HepG2 (cell line): ENCODE measurements around the gene SYNE2. TPM values are rescaled to one million over a fixed set of nuclear protein-coding genes. Genes with fewer than 3 reads are reported as not detected.

Experiments
- ATAC-seq: fragments of 200-7000 bp; cut with Tn5 transposase; 3 replicates; pipeline ENCODE4 v1.9.1; 2020; ENCODE audit warnings: mild to moderate bottlenecking, moderate library complexity
- BruUV-seq: library from RNA; stranded (reverse); fragments of 400-500 nt; replicated peaks from 2 replicates; lab custom pipeline; 2021; lab: Mats Ljungman, UMichigan
- CTCF ChIA-PET: fragments of 300-600 bp; formaldehyde crosslinking; extraction: SDS; loops from one replicate; lab custom pipeline; 2021; ENCODE audit warnings: low total read pairs, inconsistent platforms, low intra/inter-chr PET ratio; lab: Yijun Ruan, JAX
- POLR2A ChIA-PET: fragments of 350-600 bp; sonication (Branson Sonifier 250); formaldehyde crosslinking; loops from one replicate; lab custom pipeline; 2020; ENCODE audit warnings: antibody characterized with exemption, inconsistent platforms; lab: Yijun Ruan, JAX
- DNase-seq: peaks from one replicate; pipeline ENCODE4 v3.0.0-alpha.2; 2015; ENCODE audit warnings: low spot score
- FAIRE-seq: peaks from 3 replicates; lab custom pipeline; 2011; peaks lifted over from hg19 to GRCh38; lab: Jason Lieb, UNC
- H2AFZ ChIP-seq: one replicate; pipeline ENCODE4 v1.6.1; 2011; ENCODE audit warnings: low read length, inconsistent platforms
- H3K27ac ChIP-seq: fragments of 300-600 bp; 3 replicates; pipeline ENCODE4 v1.8.0; 2011; ENCODE audit warnings: mixed run types, mild to moderate bottlenecking, mixed read lengths, low read length, inconsistent platforms; ENCODE audit not compliant: insufficient read depth; ENCODE audit errors: extremely low read length
- H3K27me3 ChIP-seq, 2 experiments: fragments of 200-600 bp in 1 of 2; 2 replicates in 1 of 2; 3 replicates in 1 of 2; pipeline versions ENCODE4 v1.6.0 to v1.8.0; 2011; ENCODE audit warnings: low read length in 2 of 2, mild to moderate bottlenecking in 2 of 2, moderate library complexity in 2 of 2, inconsistent platforms in 1 of 2; ENCODE audit not compliant: insufficient read depth in 2 of 2, control insufficient read depth in 1 of 2
- H3K36me3 ChIP-seq, 2 experiments: fragments of 200-600 bp in 1 of 2; replicated peaks in 1 of 2; 2 replicates in 1 of 2; 3 replicates in 1 of 2; pipeline versions ENCODE4 v1.5.1 to v1.8.0; 2011; ENCODE audit warnings: low read length in 2 of 2, inconsistent platforms in 1 of 2; ENCODE audit not compliant: insufficient read depth in 2 of 2, control insufficient read depth in 1 of 2
- H3K4me1 ChIP-seq: 2 replicates; pipeline ENCODE4 v1.5.1; 2012; ENCODE audit warnings: low read length, inconsistent platforms; ENCODE audit not compliant: insufficient read depth
- H3K4me2 ChIP-seq: 2 replicates; pipeline ENCODE4 v1.6.0; 2011; ENCODE audit warnings: low read depth, low read length, inconsistent platforms
- H3K4me3 ChIP-seq, 3 experiments: fragments of 200-600 bp in 1 of 3; sonication (generic), shearing (Covaris generic) in 1 of 3; replicated peaks in 1 of 3; 2 replicates each; pipeline ENCODE4 v1.5.1; 2011 to 2016; ENCODE audit warnings: low read length in 3 of 3, inconsistent platforms in 2 of 3, low read depth in 2 of 3, mild to moderate bottlenecking in 2 of 3, control low read depth in 1 of 3, mixed read lengths in 1 of 3; ENCODE audit not compliant: insufficient read depth in 1 of 3
- H3K79me2 ChIP-seq: one replicate; pipeline ENCODE4 v1.6.1; 2011; ENCODE audit warnings: low read length, inconsistent platforms; ENCODE audit not compliant: insufficient read depth
- H3K9ac ChIP-seq: 2 replicates; pipeline ENCODE4 v1.6.0; 2011; ENCODE audit warnings: mild to moderate bottlenecking, low read depth, low read length, inconsistent platforms; ENCODE audit not compliant: insufficient read depth
- H3K9me3 ChIP-seq: 2 replicates; pipeline ENCODE4 v1.5.1; 2012; ENCODE audit warnings: mild to moderate bottlenecking, low read length
- H4K20me1 ChIP-seq: 2 replicates; pipeline ENCODE4 v1.6.0; 2011; ENCODE audit warnings: inconsistent platforms, mild to moderate bottlenecking, low read length, moderate library complexity; ENCODE audit not compliant: insufficient read depth
- ARNT2 ChIP-seq: sonication (generic); formaldehyde crosslinking; IDR thresholded peaks from 2 replicates; pipeline ENCODE4 v1.8.0; 2022; ENCODE audit warnings: mild to moderate bottlenecking, low read depth, missing genetic modification reagents, moderate library complexity
- BORCS8-MEF2B ChIP-seq: sonication (generic); formaldehyde crosslinking; IDR thresholded peaks from 2 replicates; pipeline ENCODE4 v1.8.0; 2022; ENCODE audit warnings: mild to moderate bottlenecking, missing genetic modification reagents
- MAFK ChIP-seq, 2 experiments: IDR thresholded peaks in 1 of 2; conservative IDR thresholded peaks in 1 of 2; 2 replicates each; pipeline ENCODE4 v1.6.1; 2011; ENCODE audit warnings: improper control_type of control experiment in 2 of 2, low read length in 2 of 2
- NFAT5 ChIP-seq: sonication (generic); formaldehyde crosslinking; IDR thresholded peaks from 2 replicates; pipeline ENCODE4 v1.4.0; 2020; ENCODE audit warnings: missing genetic modification reagents
- SRSF9 ChIP-seq: fragments of 200-400 bp; formaldehyde crosslinking; IDR thresholded peaks from 2 replicates; pipeline ENCODE4 v1.6.1; 2018; ENCODE audit warnings: borderline replicate concordance, mild to moderate bottlenecking, low read depth, low read length; ENCODE audit not compliant: insufficient read depth, poor library complexity, severe bottlenecking
- ZFP90 ChIP-seq: sonication (generic); formaldehyde crosslinking; IDR thresholded peaks from 2 replicates; pipeline ENCODE4 v1.8.0; 2022; ENCODE audit warnings: missing genetic modification reagents, mild to moderate bottlenecking, inconsistent platforms, borderline replicate concordance
- ZNF24 ChIP-seq: fragments of 450-650 bp; IDR thresholded peaks from 2 replicates; pipeline ENCODE4 v1.6.1; 2017; ENCODE audit warnings: antibody characterized with exemption, mild to moderate bottlenecking
- WGBS: methylation state at CpG from one replicate; pipeline ENCODE4 v1.1.6; 2017; ENCODE audit warnings: low lambda C conversion rate; 5-methylcytosine and 5-hydroxymethylcytosine counted together
- in situ Hi-C: cut with HindIII; loops from 2 replicates; pipeline ENCODE4 v1.10.0; 2017; ENCODE audit warnings: low pct_unique_long_range_greater_than_20kb; ENCODE audit not compliant: extremely low pct_ligation_motif_present
- intact Hi-C: fragments of 100-400 bp; cut with micrococcal nuclease; formaldehyde crosslinking; loops from one replicate; pipeline ENCODE4 v1.10.0; 2022; ENCODE audit not compliant: unreplicated experiment
- polyA plus RNA-seq, 8 experiments: library from polyadenylated mRNA; depleted of rRNA in 3 of 8; stranded (reverse) in 7 of 8; unstranded in 1 of 8; fragments of >200 nt; fragmentation: Illumina TruSeq in 4 of 8; extraction: Trizol in 4 of 8; gene quantifications; 2 replicates each; pipeline versions ENCODE4 v1.2.1 to v1.2.3, GENCODE V29; 2011 to 2016; ENCODE audit warnings: low read depth in 4 of 8, missing spikeins in 1 of 8, mixed read lengths in 1 of 8; ENCODE audit not compliant: insufficient read depth in 1 of 8
- total RNA-seq, 5 experiments: library from RNA; depleted of rRNA; stranded (reverse); fragments of >200 nt; fragmentation: Illumina TruSeq; extraction: Trizol; gene quantifications; 2 replicates each; pipeline ENCODE4 v1.2.3, GENCODE V29; 2016; ENCODE audit warnings: low read depth in 1 of 5
- TF ChIP-seq, protein P1 (sequence below): sonication (generic); IDR thresholded peaks from 2 replicates; pipeline ENCODE4 v1.6.1; 2016; ENCODE audit warnings: low read depth, borderline replicate concordance

The SYNE2 gene
- total and polyA plus RNA-seq, 2 of the 13 experiments (the other 11 are each of a cell fraction or from before 2014, with no cell fraction given) = 6.2 to 13.3 TPM

DNA sequence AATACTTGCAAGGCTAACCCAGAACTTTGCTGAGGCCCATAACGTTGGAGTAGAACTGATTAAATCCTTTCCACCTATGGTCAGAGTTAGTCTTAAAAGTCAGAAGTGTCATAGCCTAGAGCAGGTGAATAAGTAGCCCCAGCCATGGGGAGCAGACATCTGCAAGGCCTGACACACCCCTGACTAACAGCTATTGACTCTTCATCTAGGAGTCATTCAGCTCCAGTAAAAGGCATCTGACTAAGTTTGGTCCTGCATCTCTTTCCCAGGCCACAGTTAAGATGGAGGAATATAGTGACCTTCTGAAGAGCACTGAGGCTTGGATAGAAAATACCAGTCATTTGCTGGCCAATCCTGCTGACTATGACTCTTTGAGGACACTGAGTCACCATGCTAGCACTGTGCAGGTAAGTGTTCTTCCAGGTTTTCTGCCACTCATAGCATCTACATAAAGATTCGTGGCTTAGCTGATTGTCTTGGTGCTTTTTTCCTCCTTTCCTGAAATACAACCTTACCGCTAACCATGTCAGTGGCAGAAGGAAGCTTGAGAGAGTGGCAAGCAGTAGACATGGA is 228.5 kb downstream of the SYNE2 start:
- no TSS peak for BruUV-seq
- Histone ChIP-seq H4K20me1 (no peaks in the 10 kb centered on the region), H3K36me3 (no peaks in the 10 kb centered on the region; a peak in 1 of 5 replicates), H3K4me1 (no peaks in the 10 kb centered on the region), H3K9me3 (no peaks in the 10 kb centered on the region), H3K9ac (no peak overlapping the region), H3K4me3 (no peak overlapping the region), H3K27ac (no peak overlapping the region), H3K79me2 (no peaks in the 10 kb centered on the region), H3K27me3 (no peaks in the 10 kb centered on the region), H3K4me2 (no peak overlapping the region), H2AFZ (no peak overlapping the region)
- intact Hi-C loops = no loop called here
- no peak for ATAC-seq
- WGBS = 74% methylated on average over 3 of the region's 3 CpGs
- FAIRE-seq = no peak
- in situ Hi-C loops = no loop called here
- CTCF ChIA-PET = no interaction called here
- DNase-seq = no peak
- POLR2A ChIA-PET = no interaction called here
- no peak for TF ChIP-seq SRSF9
- 0 out of 4 replicates have a peak, but pooled peaks of 1 of the 2 experiments have one; percentile 23 for TF ChIP-seq MAFK (conservative IDR thresholded peaks at IDR 0.05 in 1 of 2, IDR thresholded peaks at IDR 0.05 in 1 of 2; ENCODE audit: low read length in 2 of 2)

- Histone ChIP-seq H3K9me3 (no peaks in the 10 kb centered on the region), H3K4me1 (no peaks in the 10 kb centered on the region), H3K9ac (no peak overlapping the region), H2AFZ (no peak overlapping the region), H3K27me3 (no peaks in the 10 kb centered on the region), H3K27ac (no peak overlapping the region), H3K36me3 (no peaks in the 10 kb centered on the region; a peak in 1 of 5 replicates), H4K20me1 (no peaks in the 10 kb centered on the region), H3K79me2 (no peaks in the 10 kb centered on the region), H3K4me2 (no peak overlapping the region), H3K4me3 (no peak overlapping the region)
- ATAC-seq (no peak), FAIRE-seq (no peak), DNase-seq (no peak)
- intact Hi-C loops (no loop called here), in situ Hi-C loops (no loop called here)
- WGBS = 90% methylated on average over 7 of the region's 7 CpGs
- POLR2A ChIA-PET = no interaction called here
- no TSS peak for BruUV-seq
- CTCF ChIA-PET = no interaction called here
- TF ChIP-seq ARNT2 (CRISPR knock-in tag) = no peak
- TF ChIP-seq ZFP90 (CRISPR knock-in tag) = no peak
- TF ChIP-seq ZNF24 = no peak
- TF ChIP-seq, protein P1, sequence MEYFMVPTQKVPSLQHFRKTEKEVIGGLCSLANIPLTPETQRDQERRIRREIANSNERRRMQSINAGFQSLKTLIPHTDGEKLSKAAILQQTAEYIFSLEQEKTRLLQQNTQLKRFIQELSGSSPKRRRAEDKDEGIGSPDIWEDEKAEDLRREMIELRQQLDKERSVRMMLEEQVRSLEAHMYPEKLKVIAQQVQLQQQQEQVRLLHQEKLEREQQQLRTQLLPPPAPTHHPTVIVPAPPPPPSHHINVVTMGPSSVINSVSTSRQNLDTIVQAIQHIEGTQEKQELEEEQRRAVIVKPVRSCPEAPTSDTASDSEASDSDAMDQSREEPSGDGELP = no peak
- no peak for TF ChIP-seq NFAT5 (CRISPR knock-in tag)
- no peak for TF ChIP-seq BORCS8-MEF2B (CRISPR knock-in tag)
Measured at GRCh38 chr14:64082837-64083236, 230.0 kb downstream of the SYNE2 start.
